SK-N-SH (cell line): ENCODE measurements around the gene INHBE. TPM values are rescaled to one million over a fixed set of nuclear protein-coding genes. Genes with fewer than 3 reads are reported as not detected.

Experiments
- CTCF ChIA-PET: fragments of 300-600, 350-600 bp; formaldehyde crosslinking; extraction: SDS; loops from one replicate; lab custom pipeline; 2021; lab: Yijun Ruan, JAX
- POLR2A ChIA-PET: fragments of 350-600 bp; sonication (Branson Sonifier 250); formaldehyde crosslinking; extraction: SDS; loops from one replicate; lab custom pipeline; 2020; ENCODE audit warnings: antibody characterized with exemption, inconsistent platforms; lab: Yijun Ruan, JAX
- DNase-seq: peaks from one replicate; pipeline ENCODE4 v3.0.0; 2012
- H2AFZ ChIP-seq: fragments of 200-600 bp; sonication (generic); 2 replicates; pipeline ENCODE4 v1.8.1; 2016; ENCODE audit warnings: antibody characterized with exemption, mild to moderate bottlenecking, low read depth
- H3F3A ChIP-seq: fragments of 200-600 bp; sonication (generic); replicated peaks from 2 replicates; pipeline ENCODE3; 2016; ENCODE audit warnings: antibody characterized with exemption, mild to moderate bottlenecking; ENCODE audit not compliant: insufficient read depth
- H3K27ac ChIP-seq, 2 experiments: fragments of 200-500 bp in 1 of 2; fragments of 200-600 bp in 1 of 2; sonication (Bioruptor generic) in 1 of 2; sonication (generic), shearing (Covaris generic) in 1 of 2; 2 replicates each; pipeline versions ENCODE4 v1.5.1 to v1.6.1; 2014 to 2016; ENCODE audit warnings: low read depth in 2 of 2, inconsistent platforms in 1 of 2, low read length in 1 of 2, mild to moderate bottlenecking in 1 of 2, mixed read lengths in 1 of 2
- H3K27me3 ChIP-seq: fragments of 200-600 bp; sonication (generic), shearing (Covaris generic); 2 replicates; pipeline ENCODE4 v1.6.1; 2016; ENCODE audit warnings: mixed run types; ENCODE audit not compliant: insufficient read depth
- H3K36me3 ChIP-seq, 2 experiments: fragments of 200-500 bp in 1 of 2; fragments of 200-600 bp in 1 of 2; sonication (Bioruptor generic) in 1 of 2; sonication (generic) in 1 of 2; replicated peaks in 1 of 2; 2 replicates each; pipeline versions ENCODE3 to v1.5.1; 2014 to 2016; ENCODE audit warnings: low read length in 1 of 2, mild to moderate bottlenecking in 1 of 2; ENCODE audit not compliant: insufficient read depth in 2 of 2, control insufficient read depth in 1 of 2
- H3K4me1 ChIP-seq, 2 experiments: fragments of 200-500 bp in 1 of 2; fragments of 200-600 bp in 1 of 2; sonication (Bioruptor generic) in 1 of 2; sonication (generic), shearing (Covaris generic) in 1 of 2; 2 replicates each; pipeline versions ENCODE4 v1.5.1 to v1.6.1; 2014 to 2016; ENCODE audit warnings: low read depth in 1 of 2, low read length in 1 of 2, mixed run types in 1 of 2; ENCODE audit not compliant: insufficient read depth in 2 of 2, control insufficient read depth in 1 of 2
- H3K4me2 ChIP-seq: fragments of 200-600 bp; sonication (generic), shearing (Covaris generic); 2 replicates; pipeline ENCODE4 v1.6.1; 2017; ENCODE audit warnings: mixed run types
- H3K4me3 ChIP-seq, 2 experiments: fragments of 200-500 bp in 1 of 2; fragments of 200-600 bp in 1 of 2; sonication (Bioruptor generic) in 1 of 2; sonication (generic), shearing (Covaris generic) in 1 of 2; 2 replicates each; pipeline versions ENCODE4 v1.5.1 to v1.8.1; 2014 to 2016; ENCODE audit warnings: low read depth in 2 of 2, inconsistent platforms in 1 of 2, low read length in 1 of 2, mild to moderate bottlenecking in 1 of 2, mixed read lengths in 1 of 2, moderate library complexity in 1 of 2
- H3K79me2 ChIP-seq: fragments of 200-600 bp; sonication (generic); 2 replicates; pipeline ENCODE4 v1.8.1; 2017; ENCODE audit warnings: mild to moderate bottlenecking; ENCODE audit not compliant: insufficient read depth
- H3K9ac ChIP-seq: fragments of 200-600 bp; sonication (generic); 2 replicates; pipeline ENCODE4 v1.6.1; 2017; ENCODE audit warnings: mixed run types
- H3K9me2 ChIP-seq: fragments of 200-600 bp; sonication (generic); 2 replicates; pipeline ENCODE4 v1.6.1; 2017; ENCODE audit warnings: mixed run types
- H3K9me3 ChIP-seq: fragments of 200-600 bp; sonication (generic); 2 replicates; pipeline ENCODE4 v1.6.1; 2017; ENCODE audit warnings: mixed run types, mild to moderate bottlenecking, moderate library complexity
- H4K20me1 ChIP-seq: fragments of 200-600 bp; sonication (generic); 2 replicates; pipeline ENCODE4 v1.6.1; 2017; ENCODE audit warnings: mild to moderate bottlenecking, mixed run types; ENCODE audit not compliant: insufficient read depth
- ELF1 ChIP-seq: IDR thresholded peaks from 2 replicates; pipeline ENCODE4 v1.4.0; 2012
- EP300 ChIP-seq, 2 experiments: IDR thresholded peaks; 2 replicates each; pipeline versions ENCODE4 v1.4.0 to v1.6.1; 2012; ENCODE audit warnings: borderline replicate concordance in 1 of 2, low read depth in 1 of 2, low read length in 1 of 2
- FOSL2 ChIP-seq: IDR thresholded peaks from 2 replicates; pipeline ENCODE4 v1.4.0; 2012; ENCODE audit warnings: low read depth, mild to moderate bottlenecking, moderate library complexity, borderline replicate concordance
- FOXJ3 ChIP-seq: sonication (generic); formaldehyde crosslinking; IDR thresholded peaks from 2 replicates; pipeline ENCODE4 v1.5.1; 2020; ENCODE audit warnings: mild to moderate bottlenecking, missing genetic modification reagents
- FOXM1 ChIP-seq: IDR thresholded peaks from 2 replicates; pipeline ENCODE4 v1.4.0; 2012; ENCODE audit warnings: low read depth, mild to moderate bottlenecking
- MAX ChIP-seq: IDR thresholded peaks from 2 replicates; pipeline ENCODE4 v1.4.0; 2012; ENCODE audit warnings: low read depth
- NFIC ChIP-seq: IDR thresholded peaks from 2 replicates; pipeline ENCODE4 v1.4.0; 2012; ENCODE audit warnings: borderline replicate concordance
- NRF1 ChIP-seq: IDR thresholded peaks from 2 replicates; pipeline ENCODE4 v1.6.1; 2012; ENCODE audit warnings: low read depth, mild to moderate bottlenecking, low read length
- POLR2AphosphoS5 ChIP-seq: IDR thresholded peaks from 2 replicates; pipeline ENCODE4 v1.6.1; 2012; ENCODE audit warnings: low read depth, low read length
- RAD21 ChIP-seq: IDR thresholded peaks from 2 replicates; pipeline ENCODE4 v1.6.1; 2012; ENCODE audit warnings: mild to moderate bottlenecking, low read length
- REST ChIP-seq: IDR thresholded peaks from 2 replicates; pipeline ENCODE4 v1.6.1; 2012; ENCODE audit warnings: mild to moderate bottlenecking, low read depth, low read length, moderate library complexity
- SIN3A ChIP-seq: IDR thresholded peaks from 2 replicates; pipeline ENCODE4 v1.6.1; 2012; ENCODE audit warnings: low read depth, mild to moderate bottlenecking, low read length, moderate library complexity, borderline replicate concordance
- TAF1 ChIP-seq: IDR thresholded peaks from 2 replicates; pipeline ENCODE4 v1.6.1; 2012; ENCODE audit warnings: low read depth, mild to moderate bottlenecking, low read length, moderate library complexity, borderline replicate concordance
- WGBS: methylation state at CpG from one replicate; pipeline ENCODE4 v1.1.6; 2017; ENCODE audit warnings: low lambda C conversion rate; 5-methylcytosine and 5-hydroxymethylcytosine counted together
- polyA plus RNA-seq, 3 experiments: library from polyadenylated mRNA; depleted of rRNA; stranded (reverse); fragments of >200 nt; gene quantifications; 2 replicates each; pipeline ENCODE4 v1.2.3, GENCODE V29; 2012
- TF ChIP-seq, protein P1 (sequence below): IDR thresholded peaks from 2 replicates; pipeline ENCODE4 v1.4.0; 2012; ENCODE audit warnings: low read depth, borderline replicate concordance

Gene INHBE
- polyA plus RNA-seq, 1 of the 3 experiments (the other 2 are of a cell fraction): 0.03 TPM

- Histone ChIP-seq H3K4me1 (peaks cover 0 to 20% of the 10 kb centered on the region in 2 experiments; a peak in 2 of 4 replicates), H2AFZ (peak overlapping the region; percentile 84; the same call in 1 of the 2 replicates), H3K27ac (peak overlapping the region; percentile 48 to 61; a peak in 2 of 4 replicates), H3K4me3 (peak overlapping the region; percentile 60 to 90), H3K9me3 (no peaks in the 10 kb centered on the region), H3K9ac (peak overlapping the region; percentile 35; the same call in 1 of the 2 replicates), H3K27me3 (peaks cover 9% of the 10 kb centered on the region; the same call in 1 of the 2 replicates), H3F3A (peaks cover 5% of the 10 kb centered on the region), H3K79me2 (no peaks in the 10 kb centered on the region), H3K4me2 (peak overlapping the region; percentile 94), H4K20me1 (no peaks in the 10 kb centered on the region), H3K36me3 (no peaks in the 10 kb centered on the region), H3K9me2 (no peaks in the 10 kb centered on the region)
- WGBS: 0% methylated on average over 6 of the region's 9 CpGs
- TF ChIP-seq FOXJ3 (CRISPR knock-in tag) (no peak), SIN3A (no peak), RAD21 (no peak), NRF1 (no peak), EP300 (IDR thresholded peaks at IDR 0.05; ENCODE audit: borderline replicate concordance in 1 of 2, low read depth in 1 of 2, low read length in 1 of 2) (no peak), FOXM1 (no peak), ELF1 (no peak), TAF1 (no peak), REST (no peak), NFIC (no peak), POLR2AphosphoS5 (no peak), MAX (no peak), FOSL2 (no peak)
- TF ChIP-seq, protein P1, sequence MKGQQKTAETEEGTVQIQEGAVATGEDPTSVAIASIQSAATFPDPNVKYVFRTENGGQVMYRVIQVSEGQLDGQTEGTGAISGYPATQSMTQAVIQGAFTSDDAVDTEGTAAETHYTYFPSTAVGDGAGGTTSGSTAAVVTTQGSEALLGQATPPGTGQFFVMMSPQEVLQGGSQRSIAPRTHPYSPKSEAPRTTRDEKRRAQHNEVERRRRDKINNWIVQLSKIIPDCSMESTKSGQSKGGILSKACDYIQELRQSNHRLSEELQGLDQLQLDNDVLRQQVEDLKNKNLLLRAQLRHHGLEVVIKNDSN: no peak
- ChIA-PET POLR2A (no interaction called here), CTCF (interaction anchor here (0.6 to 13.7 kb wide), 31 partner anchors 8 to 1530 kb away, joined by 3 to 391 read pairs (median 4); partner anchors contain the start of genes B4GALNT1, DDIT3, INHBE and MARS1)
- DNase-seq: no peak
Observed at GRCh38 chr12:57461917-57462250, 6.8 kb downstream of the INHBE start.
